Measurements from ENCODE around the gene ANK3.
A peak's percentile ranks its signal among the peaks of the same experiment; 100 is the strongest.

Gene ANK3

GRCh38 chr10:60028081-60028480 is 361.6 kb downstream of the ANK3 start:
- no peak for DNase-seq (ENCODE audit: low read depth)

- DNase-seq (ENCODE audit: low read depth), result no peak
These were observed 364.4 kb downstream of the ANK3 start for GRCh38 chr10:60025279-60025678.

DNA sequence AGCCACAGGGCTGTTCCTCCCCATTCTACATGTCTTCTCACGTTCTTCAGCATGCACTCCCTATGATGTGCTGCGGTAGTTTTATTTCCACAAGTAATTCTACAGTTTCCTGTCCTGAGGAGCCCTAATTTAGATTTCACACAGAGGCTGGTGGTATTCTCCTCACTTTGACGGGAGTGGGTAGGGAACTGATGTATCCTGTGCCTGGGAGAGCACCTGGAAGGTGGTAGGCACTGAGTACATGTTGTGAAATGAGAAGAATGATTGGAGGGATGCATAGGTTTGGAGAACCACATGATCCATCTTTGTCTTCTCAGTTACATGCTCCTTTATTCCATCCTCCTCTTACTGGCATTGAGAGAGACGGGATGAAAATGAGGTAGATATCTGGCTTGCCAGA is 365.2 kb downstream of the ANK3 start:
- no peak for DNase-seq (ENCODE audit: low read depth)

DNA sequence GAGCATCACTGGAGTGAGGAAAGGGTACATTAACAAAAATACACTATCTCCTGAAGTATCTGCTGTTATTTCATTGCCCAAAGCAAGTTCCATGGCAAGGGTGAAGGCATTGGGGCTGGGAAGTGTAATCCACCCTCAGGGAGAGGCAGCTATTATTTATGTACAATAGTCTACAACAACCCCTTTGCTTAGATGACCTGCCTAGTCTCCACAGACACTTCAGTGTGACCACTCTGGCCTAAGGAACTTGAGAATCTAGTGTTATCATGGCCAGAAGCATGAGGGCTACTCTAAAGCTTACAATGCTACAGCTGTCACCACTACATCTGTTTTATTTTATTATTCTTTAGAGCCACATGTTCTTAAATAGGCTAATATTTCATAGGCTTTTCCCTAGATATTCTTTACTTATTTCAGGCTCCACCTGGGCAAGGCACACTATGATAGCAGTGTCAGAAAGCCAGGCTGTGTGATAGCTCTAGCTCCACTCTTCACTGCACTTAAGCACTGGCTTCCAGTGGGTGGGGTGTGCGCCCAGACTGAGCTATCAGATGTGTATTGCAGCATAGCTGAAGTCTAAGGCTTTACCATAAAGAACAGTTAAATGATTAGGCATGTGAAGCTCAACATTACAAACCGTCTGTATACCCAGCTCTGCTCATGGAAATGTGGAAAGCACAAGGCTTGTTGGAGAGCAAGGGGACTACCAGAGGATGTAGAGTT is 366.4 kb downstream of the ANK3 start:
- no peak for DNase-seq (ENCODE audit: low read depth)

DNA sequence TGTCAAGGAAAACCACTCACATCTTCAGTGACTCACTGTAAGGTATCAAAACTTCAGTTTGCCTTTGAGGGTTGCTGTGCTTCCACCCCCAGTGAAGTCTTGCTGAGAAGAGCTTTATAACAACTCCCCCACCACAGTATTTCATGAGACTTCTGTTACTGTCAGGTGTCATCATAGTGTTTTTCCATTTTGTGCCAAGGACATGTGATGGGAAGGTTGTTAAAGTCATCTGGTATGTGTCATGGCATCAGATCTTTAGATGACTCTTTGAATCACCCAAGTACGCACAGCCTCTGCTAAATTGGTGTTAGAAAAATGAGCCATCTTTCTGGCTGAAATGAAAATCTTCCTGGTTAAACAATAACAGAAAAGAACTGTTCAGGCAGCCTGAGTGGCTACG is 368.3 kb downstream of the ANK3 start:
- no peak for DNase-seq (ENCODE audit: low read depth)

- DNase-seq (ENCODE audit: low read depth), result no peak
These were observed 372.9 kb downstream of the ANK3 start for GRCh38 chr10:60016794-60017193.

DNA sequence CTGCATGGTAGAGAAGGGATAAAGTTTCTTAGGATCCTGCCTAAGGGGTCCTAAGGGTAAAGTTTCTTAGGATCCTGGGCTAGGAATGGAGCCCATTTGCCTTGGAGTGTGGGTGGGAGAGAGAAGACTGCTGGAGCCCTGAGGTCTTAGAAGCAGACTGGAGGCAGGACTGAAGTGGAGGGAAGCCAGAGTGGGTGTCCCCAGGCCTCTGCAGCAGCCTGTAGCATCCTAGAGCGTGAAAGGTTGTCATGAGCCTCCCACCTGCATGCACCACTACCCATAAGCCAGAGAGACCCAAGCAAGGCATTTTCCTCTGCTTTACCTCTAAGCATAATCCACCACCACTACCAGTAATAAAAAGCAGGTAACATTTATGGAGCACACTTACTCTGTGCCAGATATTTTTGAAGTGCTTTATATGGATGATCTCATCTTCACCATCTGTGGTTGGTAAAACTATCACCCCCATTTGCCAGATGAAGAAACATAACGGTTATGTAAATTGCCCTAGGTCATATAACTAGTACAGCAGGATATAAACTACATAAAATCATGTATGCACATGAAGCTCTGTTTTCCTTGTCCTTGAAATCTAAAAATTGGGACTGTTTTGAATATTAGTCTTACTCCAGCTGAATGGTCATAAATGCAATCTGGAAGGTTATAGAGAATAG is 379.8 kb downstream of the ANK3 start:
- DNase-seq (ENCODE audit: low read depth), result no peak

DNA sequence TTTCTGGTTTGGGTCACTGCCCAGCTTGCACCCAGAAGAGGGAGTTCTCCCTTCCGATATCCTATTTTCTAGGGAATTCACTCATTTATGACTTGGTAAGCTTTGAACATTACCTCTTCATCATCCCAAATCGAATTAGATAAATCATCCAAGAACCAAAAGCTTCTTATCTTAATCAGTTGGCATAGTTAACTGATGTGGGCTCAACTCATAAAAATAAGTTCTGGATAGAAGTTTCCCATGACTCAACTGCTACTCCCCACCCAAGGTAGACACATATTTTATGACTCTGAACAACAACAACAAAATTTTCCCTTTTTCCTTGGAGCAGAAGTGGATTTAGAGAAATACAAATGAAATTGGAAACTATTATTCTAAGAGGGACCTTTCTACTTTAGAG is 380.4 kb downstream of the ANK3 start:
- DNase-seq (ENCODE audit: low read depth), result no peak

DNA sequence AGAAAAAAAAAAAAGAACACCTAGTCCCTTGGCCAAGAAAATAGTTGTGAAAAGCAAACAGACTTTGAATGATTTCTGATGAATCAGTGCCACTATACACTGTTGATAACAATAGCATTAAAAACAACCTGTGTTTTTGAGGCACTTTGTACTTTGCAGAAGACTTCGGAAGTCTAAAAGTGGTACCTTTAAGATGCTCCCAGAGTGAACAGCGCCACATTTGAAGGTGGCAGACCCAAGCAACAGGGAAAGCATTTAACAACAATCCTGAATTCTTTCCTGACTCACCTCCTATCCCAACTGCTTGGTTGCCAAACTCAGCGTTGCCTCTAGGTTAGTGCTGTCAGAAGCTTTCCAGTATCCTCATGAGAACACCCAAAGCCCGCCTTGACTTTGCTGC is 380.9 kb downstream of the ANK3 start:
- no peak for DNase-seq (ENCODE audit: low read depth)

- DNase-seq (ENCODE audit: low read depth), result no peak
These were observed 383.6 kb downstream of the ANK3 start for GRCh38 chr10:60006062-60006461.

DNA sequence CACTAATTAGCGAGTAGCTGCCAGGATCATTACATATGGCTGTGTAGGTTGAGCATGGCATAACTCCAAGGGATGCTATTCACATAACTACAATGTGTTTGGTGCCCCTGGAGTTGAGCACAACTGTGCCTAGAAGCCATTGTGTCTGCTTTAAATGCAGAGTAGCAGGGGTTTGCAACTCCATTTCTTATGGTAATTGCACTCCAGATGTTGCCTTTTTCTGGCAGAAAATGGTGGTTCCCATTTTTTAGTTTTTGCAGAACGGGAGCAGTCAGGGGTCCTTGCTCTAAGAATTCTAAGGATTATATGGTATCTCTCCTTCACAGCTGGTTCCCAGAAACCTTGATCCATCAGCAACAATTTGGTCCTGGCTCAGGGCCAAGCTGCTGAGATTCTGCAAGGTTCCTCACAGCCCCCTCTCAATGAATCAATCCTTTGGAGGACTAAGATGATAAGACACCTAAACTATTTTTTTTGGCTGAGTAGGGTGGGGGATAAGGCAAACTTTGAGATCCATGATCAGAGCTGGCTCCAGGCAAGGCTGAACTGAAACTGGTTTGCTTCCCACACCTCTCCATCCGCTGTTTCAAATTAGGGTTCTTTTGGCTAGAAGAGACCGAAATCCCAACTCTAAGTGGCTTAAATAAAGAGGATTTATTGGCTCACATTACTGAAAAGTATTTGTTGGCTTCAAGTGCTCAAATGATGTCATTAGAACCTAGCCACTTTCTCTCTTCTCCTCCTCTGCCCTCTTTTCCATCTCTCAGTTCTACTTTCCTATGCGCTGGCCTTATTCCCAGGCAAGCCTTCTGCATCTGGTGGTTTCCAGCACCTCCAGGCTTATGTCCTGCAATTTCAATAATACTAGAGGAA is 385.8 kb downstream of the ANK3 start:
- no peak for DNase-seq (ENCODE audit: low read depth)

DNA sequence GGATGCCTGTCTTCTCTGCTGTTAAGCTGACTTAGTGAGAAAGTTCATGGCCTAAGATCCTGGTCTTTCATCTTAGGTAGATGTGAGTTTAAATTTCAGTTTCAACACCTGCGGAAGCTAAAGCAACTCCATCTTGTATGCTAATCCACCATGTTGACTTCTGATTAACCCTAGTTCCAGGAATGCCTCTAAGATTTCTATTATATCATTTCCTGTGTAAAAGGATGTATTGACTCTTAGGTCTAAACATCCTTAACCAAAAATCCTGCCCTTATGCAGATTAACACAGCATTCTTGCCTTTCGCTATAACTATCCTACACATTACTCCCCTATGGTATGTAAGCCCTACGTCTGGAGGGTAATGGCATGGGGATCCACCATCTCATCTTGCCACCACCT is 388.9 kb downstream of the ANK3 start:
- DNase-seq (ENCODE audit: low read depth), result no peak

GRCh38 chr10:59997827-59998525 is 391.7 kb downstream of the ANK3 start:
- DNase-seq (ENCODE audit: low read depth), result no peak

- DNase-seq (ENCODE audit: low read depth), result no peak
These were observed 393.8 kb downstream of the ANK3 start for GRCh38 chr10:59995862-59996261.

DNA sequence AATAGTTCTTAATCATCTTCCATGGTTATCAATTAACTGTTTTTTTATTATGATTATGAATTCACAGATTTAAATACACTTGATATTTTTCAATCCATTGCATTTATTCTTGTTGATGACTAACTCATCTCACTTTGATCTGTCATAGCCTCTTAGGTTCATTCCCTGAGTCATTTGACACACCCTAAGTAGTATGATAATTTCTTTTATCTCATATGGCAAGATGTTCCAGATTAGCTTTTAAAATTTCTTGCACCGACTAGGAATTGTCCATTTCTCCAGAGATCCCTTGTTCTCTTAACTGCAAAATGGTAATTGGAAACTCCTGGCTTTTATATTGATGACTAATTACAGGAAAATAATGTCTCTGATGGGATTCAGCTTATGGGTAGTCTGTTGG is 395.7 kb downstream of the ANK3 start:
- no peak for DNase-seq (ENCODE audit: low read depth)

DNA sequence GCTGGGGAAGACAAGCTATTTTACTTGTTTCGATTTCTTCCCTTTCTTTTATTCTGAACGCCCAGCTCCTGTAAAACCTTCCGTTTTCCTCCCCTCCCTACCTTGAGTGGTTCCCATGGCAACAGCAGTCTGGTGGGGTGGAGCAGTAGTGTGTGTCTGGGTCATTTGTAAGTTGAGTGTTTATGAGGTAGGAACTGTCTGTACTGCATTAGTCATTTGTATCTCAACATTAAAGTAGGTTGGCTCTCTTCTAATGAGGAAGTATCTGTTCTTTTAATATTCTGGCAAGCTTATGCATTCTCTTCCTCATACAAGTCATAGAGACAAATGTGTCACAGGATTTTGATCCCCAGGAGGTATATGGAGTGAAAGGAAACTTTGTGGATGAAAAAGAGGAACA is 398.0 kb downstream of the ANK3 start:
- DNase-seq (ENCODE audit: low read depth), result peak; percentile 18

- DNase-seq (ENCODE audit: low read depth), result no peak
These were observed 398.6 kb downstream of the ANK3 start for GRCh38 chr10:59991117-59991516.

- DNase-seq (ENCODE audit: low read depth), result no peak
These were observed 404.0 kb downstream of the ANK3 start for GRCh38 chr10:59985639-59986038.

DNA sequence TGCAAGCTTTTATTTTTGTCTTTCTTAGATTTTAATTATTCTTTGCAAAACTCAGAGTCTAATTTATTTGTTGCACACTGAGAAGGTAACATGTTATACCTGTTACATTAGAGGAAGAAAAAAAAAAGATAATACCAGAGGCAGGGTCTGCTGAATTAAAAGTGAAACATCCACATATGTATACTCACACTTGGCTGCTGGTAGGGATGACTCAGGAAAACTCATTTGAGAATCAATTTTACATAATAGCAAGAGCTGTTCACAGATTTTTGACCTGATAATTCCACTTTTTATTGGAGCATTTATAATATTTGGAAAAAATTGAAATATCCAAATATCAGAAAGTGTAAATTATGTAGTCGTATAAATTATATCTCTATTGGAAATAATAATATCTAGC is 405.3 kb downstream of the ANK3 start:
- DNase-seq (ENCODE audit: low read depth), result no peak

DNA sequence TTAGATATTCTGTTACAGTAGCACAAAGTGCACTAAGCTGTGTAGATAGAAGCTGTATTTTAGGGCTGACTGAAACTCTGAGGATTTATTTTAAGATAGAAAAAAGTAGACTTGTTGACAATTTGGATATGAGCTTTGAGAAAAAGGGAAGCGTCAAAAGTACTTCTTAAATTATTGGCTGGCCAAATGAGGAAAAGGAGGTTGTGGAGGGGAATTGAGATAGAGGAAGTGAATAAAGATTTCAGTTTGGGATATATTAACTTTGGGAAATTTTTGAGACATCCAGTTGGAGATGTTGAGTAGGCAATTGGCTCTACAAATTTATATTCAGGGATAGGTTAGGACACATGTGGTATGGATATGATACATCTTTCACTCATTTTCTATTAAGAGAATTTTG is 409.3 kb downstream of the ANK3 start:
- DNase-seq (ENCODE audit: low read depth), result no peak

- DNase-seq (ENCODE audit: low read depth), result no peak
These were observed 412.2 kb downstream of the ANK3 start for GRCh38 chr10:59977486-59977885.

DNA sequence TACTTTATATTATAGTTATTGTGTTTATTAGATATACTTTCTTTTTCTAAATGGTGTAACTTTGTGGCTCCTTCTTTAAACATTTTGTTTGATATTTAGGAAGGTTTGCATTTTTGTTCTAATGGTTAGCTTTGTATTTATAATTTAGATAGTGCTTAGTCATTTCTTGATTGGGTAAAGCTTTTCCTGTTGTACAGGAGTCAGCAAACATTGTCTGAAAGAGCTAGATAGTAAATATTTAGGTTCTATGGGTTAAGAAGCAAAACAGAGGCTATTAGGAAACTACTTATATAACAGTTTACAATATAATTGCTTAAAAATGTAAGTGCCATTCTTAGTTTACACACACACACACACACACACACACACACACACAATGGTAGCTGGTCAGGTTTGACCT is 412.8 kb downstream of the ANK3 start:
- no peak for DNase-seq (ENCODE audit: low read depth)
